HEK293 (cell line): ENCODE measurements around the gene ARHGAP42.

Experiments used
- GLIS2 ChIP-seq: fragments of 450-650 bp; formaldehyde crosslinking; IDR thresholded peaks from 2 replicates; pipeline ENCODE4 v1.5.1; 2016; ENCODE audit warnings: missing biosample characterization, missing genetic modification characterization
- MEIS1 ChIP-seq: sonication (generic); formaldehyde crosslinking; IDR thresholded peaks from 2 replicates; pipeline ENCODE4 v1.8.1; 2022; ENCODE audit warnings: missing genetic modification reagents, mild to moderate bottlenecking, borderline replicate concordance
- TCF7L2 ChIP-seq: IDR thresholded peaks from 2 replicates; pipeline ENCODE4 v1.6.1; 2011; ENCODE audit warnings: low read depth, mild to moderate bottlenecking, inconsistent platforms, low read length, moderate library complexity, borderline replicate concordance
- ZNF302 ChIP-seq: fragments of 450-650 bp; formaldehyde crosslinking; IDR thresholded peaks from 2 replicates; pipeline ENCODE4 v1.5.1; 2016; ENCODE audit warnings: missing biosample characterization, missing genetic modification characterization, low read depth
- ZNF76 ChIP-seq: fragments of 450-650 bp; formaldehyde crosslinking; IDR thresholded peaks from 2 replicates; pipeline ENCODE4; 2016; ENCODE audit warnings: low read depth, missing biosample characterization, missing genetic modification characterization, borderline replicate concordance
- ZNF768 ChIP-seq: fragments of 450-650 bp; formaldehyde crosslinking; IDR thresholded peaks from 2 replicates; pipeline ENCODE4 v1.5.1; 2018; ENCODE audit warnings: missing biosample characterization, mild to moderate bottlenecking, missing genetic modification characterization
- TF ChIP-seq, protein P1 (sequence below): IDR thresholded peaks from 2 replicates; pipeline ENCODE4 v1.6.1; 2011; ENCODE audit warnings: mild to moderate bottlenecking, low read depth, low read length, borderline replicate concordance
- TF ChIP-seq, protein P2 (sequence below): fragments of 450-650 bp; formaldehyde crosslinking; IDR thresholded peaks from 2 replicates; pipeline ENCODE4 v1.5.1; 2016; ENCODE audit warnings: missing biosample characterization, missing genetic modification characterization
- TF ChIP-seq, protein P3 (sequence below): fragments of 450-650 bp; formaldehyde crosslinking; IDR thresholded peaks from 2 replicates; pipeline ENCODE4 v1.5.1; 2016; ENCODE audit warnings: missing biosample characterization, missing genetic modification characterization
- TF ChIP-seq, protein P4 (sequence below): fragments of 450-650 bp; formaldehyde crosslinking; IDR thresholded peaks from 2 replicates; pipeline ENCODE4 v1.5.1; 2016; ENCODE audit warnings: missing biosample characterization, missing genetic modification characterization
- TF ChIP-seq, protein P5 (sequence below): fragments of 450-650 bp; formaldehyde crosslinking; IDR thresholded peaks from 2 replicates; pipeline ENCODE4 v1.5.1; 2016; ENCODE audit warnings: missing biosample characterization, missing genetic modification characterization
- TF ChIP-seq, protein P6 (sequence below): fragments of 450-650 bp; formaldehyde crosslinking; IDR thresholded peaks from 2 replicates; pipeline ENCODE4 v1.5.1; 2016; ENCODE audit warnings: missing biosample characterization, missing genetic modification characterization, low read depth

DNA sequence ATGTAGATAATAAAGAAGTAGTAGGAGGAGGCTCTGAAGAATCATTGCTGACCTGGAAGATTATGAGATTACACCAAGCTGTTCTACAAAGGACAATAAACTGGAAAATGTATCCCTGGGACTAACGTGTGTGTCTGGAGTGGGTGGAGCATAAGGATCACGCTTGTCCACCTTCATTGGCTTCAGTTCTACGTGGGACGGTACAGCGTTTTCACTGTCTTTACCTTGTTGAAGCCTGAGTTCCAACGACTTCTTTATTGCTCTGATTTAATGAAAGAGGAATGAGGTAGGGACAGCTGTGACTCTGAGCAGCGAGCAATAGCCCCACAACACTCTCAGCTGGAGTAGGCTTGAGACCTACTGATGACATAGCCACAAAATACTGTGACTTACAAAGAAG lies 87.0 kb downstream of the ARHGAP42 start:
- TF ChIP-seq MEIS1 (no peak), TCF7L2 (no peak), ZNF302 (tag by site-specific recombination) (no peak), ZNF768 (tag by site-specific recombination) (no peak), GLIS2 (tag by site-specific recombination) (no peak), ZNF76 (tag by site-specific recombination) (no peak)
- TF ChIP-seq, protein P1, sequence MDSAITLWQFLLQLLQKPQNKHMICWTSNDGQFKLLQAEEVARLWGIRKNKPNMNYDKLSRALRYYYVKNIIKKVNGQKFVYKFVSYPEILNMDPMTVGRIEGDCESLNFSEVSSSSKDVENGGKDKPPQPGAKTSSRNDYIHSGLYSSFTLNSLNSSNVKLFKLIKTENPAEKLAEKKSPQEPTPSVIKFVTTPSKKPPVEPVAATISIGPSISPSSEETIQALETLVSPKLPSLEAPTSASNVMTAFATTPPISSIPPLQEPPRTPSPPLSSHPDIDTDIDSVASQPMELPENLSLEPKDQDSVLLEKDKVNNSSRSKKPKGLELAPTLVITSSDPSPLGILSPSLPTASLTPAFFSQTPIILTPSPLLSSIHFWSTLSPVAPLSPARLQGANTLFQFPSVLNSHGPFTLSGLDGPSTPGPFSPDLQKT = no peak
- TF ChIP-seq, protein P2, sequence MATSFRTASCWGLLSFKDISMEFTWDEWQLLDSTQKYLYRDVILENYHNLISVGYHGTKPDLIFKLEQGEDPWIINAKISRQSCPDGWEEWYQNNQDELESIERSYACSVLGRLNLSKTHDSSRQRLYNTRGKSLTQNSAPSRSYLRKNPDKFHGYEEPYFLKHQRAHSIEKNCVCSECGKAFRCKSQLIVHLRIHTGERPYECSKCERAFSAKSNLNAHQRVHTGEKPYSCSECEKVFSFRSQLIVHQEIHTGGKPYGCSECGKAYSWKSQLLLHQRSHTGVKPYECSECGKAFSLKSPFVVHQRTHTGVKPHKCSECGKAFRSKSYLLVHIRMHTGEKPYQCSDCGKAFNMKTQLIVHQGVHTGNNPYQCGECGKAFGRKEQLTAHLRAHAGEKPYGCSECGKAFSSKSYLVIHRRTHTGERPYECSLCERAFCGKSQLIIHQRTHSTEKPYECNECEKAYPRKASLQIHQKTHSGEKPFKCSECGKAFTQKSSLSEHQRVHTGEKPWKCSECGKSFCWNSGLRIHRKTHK (tag by site-specific recombination) = no peak
- TF ChIP-seq, protein P3, sequence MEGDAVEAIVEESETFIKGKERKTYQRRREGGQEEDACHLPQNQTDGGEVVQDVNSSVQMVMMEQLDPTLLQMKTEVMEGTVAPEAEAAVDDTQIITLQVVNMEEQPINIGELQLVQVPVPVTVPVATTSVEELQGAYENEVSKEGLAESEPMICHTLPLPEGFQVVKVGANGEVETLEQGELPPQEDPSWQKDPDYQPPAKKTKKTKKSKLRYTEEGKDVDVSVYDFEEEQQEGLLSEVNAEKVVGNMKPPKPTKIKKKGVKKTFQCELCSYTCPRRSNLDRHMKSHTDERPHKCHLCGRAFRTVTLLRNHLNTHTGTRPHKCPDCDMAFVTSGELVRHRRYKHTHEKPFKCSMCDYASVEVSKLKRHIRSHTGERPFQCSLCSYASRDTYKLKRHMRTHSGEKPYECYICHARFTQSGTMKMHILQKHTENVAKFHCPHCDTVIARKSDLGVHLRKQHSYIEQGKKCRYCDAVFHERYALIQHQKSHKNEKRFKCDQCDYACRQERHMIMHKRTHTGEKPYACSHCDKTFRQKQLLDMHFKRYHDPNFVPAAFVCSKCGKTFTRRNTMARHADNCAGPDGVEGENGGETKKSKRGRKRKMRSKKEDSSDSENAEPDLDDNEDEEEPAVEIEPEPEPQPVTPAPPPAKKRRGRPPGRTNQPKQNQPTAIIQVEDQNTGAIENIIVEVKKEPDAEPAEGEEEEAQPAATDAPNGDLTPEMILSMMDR = no peak
- TF ChIP-seq, protein P4, sequence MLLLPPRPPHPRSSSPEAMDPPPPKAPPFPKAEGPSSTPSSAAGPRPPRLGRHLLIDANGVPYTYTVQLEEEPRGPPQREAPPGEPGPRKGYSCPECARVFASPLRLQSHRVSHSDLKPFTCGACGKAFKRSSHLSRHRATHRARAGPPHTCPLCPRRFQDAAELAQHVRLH (tag by site-specific recombination) = no peak
- TF ChIP-seq, protein P5, sequence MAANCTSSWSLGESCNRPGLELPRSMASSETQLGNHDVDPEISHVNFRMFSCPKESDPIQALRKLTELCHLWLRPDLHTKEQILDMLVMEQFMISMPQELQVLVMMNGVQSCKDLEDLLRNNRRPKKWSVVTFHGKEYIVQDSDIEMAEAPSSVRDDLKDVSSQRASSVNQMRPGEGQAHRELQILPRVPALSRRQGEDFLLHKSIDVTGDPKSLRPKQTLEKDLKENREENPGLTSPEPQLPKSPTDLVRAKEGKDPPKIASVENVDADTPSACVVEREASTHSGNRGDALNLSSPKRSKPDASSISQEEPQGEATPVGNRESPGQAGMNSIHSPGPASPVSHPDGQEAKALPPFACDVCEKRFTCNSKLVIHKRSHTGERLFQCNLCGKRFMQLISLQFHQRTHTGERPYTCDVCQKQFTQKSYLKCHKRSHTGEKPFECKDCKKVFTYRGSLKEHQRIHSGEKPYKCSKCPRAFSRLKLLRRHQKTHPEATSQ (tag by site-specific recombination) = no peak
- TF ChIP-seq, protein P6, sequence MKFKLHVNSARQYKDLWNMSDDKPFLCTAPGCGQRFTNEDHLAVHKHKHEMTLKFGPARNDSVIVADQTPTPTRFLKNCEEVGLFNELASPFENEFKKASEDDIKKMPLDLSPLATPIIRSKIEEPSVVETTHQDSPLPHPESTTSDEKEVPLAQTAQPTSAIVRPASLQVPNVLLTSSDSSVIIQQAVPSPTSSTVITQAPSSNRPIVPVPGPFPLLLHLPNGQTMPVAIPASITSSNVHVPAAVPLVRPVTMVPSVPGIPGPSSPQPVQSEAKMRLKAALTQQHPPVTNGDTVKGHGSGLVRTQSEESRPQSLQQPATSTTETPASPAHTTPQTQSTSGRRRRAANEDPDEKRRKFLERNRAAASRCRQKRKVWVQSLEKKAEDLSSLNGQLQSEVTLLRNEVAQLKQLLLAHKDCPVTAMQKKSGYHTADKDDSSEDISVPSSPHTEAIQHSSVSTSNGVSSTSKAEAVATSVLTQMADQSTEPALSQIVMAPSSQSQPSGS = no peak
